HepG2 (cell line): ENCODE measurements around the gene ARMH4. TPM values are rescaled to one million over a fixed set of nuclear protein-coding genes. Genes with fewer than 3 reads are reported as not detected.

Experiments
- EED ChIP-seq: sonication (generic); formaldehyde crosslinking; IDR thresholded peaks from 2 replicates; pipeline ENCODE4 v1.5.0; 2020; ENCODE audit warnings: mild to moderate bottlenecking, missing genetic modification reagents
- GABPB1 ChIP-seq: IDR thresholded peaks from 2 replicates; pipeline ENCODE4 v1.6.1; 2016; ENCODE audit warnings: mild to moderate bottlenecking, missing genetic modification reagents, moderate library complexity, missing compliant biosample characterization
- MAFG ChIP-seq: sonication (generic); formaldehyde crosslinking; IDR thresholded peaks from 2 replicates; pipeline ENCODE4 v1.5.1; 2020; ENCODE audit warnings: mild to moderate bottlenecking, missing genetic modification reagents
- NCOR1 ChIP-seq: fragments of 200-600 bp; sonication (generic); IDR thresholded peaks from 2 replicates; pipeline ENCODE4 v1.7.0; 2017; ENCODE audit warnings: antibody characterized with exemption, low read length, borderline replicate concordance
- NFYB ChIP-seq: sonication (generic); formaldehyde crosslinking; IDR thresholded peaks from 2 replicates; pipeline ENCODE4 v1.4.0; 2020; ENCODE audit warnings: missing genetic modification reagents
- NR3C1 ChIP-seq: sonication (generic); formaldehyde crosslinking; IDR thresholded peaks from 2 replicates; pipeline ENCODE4 v1.4.0; 2020; ENCODE audit warnings: missing genetic modification reagents
- PRMT3 ChIP-seq: sonication (generic); formaldehyde crosslinking; IDR thresholded peaks from 2 replicates; pipeline ENCODE4 v1.8.1; 2022; ENCODE audit warnings: low read depth, mild to moderate bottlenecking, moderate library complexity, missing genetic modification reagents, borderline replicate concordance
- RARG ChIP-seq: sonication (generic); formaldehyde crosslinking; IDR thresholded peaks from 2 replicates; pipeline ENCODE4 v1.4.0; 2020; ENCODE audit warnings: low read depth, mild to moderate bottlenecking, missing genetic modification reagents
- SKI ChIP-seq: fragments of 450-650 bp; IDR thresholded peaks from one replicate; pipeline ENCODE4 v1.6.1; 2018; ENCODE audit warnings: mild to moderate bottlenecking; ENCODE audit not compliant: partially characterized antibody
- SRSF9 ChIP-seq: fragments of 200-400 bp; formaldehyde crosslinking; IDR thresholded peaks from 2 replicates; pipeline ENCODE4 v1.6.1; 2018; ENCODE audit warnings: borderline replicate concordance, mild to moderate bottlenecking, low read depth, low read length; ENCODE audit not compliant: insufficient read depth, poor library complexity, severe bottlenecking
- YEATS2 ChIP-seq: sonication (generic); formaldehyde crosslinking; IDR thresholded peaks from 2 replicates; pipeline ENCODE4 v1.4.0; 2020; ENCODE audit warnings: missing genetic modification reagents, borderline replicate concordance
- ZNF207 ChIP-seq: fragments of 450-650 bp; IDR thresholded peaks from 2 replicates; pipeline ENCODE4 v1.6.1; 2016; ENCODE audit warnings: antibody characterized with exemption, borderline replicate concordance
- ZNF274 ChIP-seq: sonication (generic); formaldehyde crosslinking; IDR thresholded peaks from 2 replicates; pipeline ENCODE4 v1.5.1; 2020; ENCODE audit warnings: mild to moderate bottlenecking, missing genetic modification reagents
- ZNF329 ChIP-seq: sonication (generic); formaldehyde crosslinking; IDR thresholded peaks from 2 replicates; pipeline ENCODE4 v1.9.0; 2021; ENCODE audit warnings: low read depth, mild to moderate bottlenecking, missing genetic modification reagents
- ZNF33B ChIP-seq: sonication (generic); formaldehyde crosslinking; IDR thresholded peaks from 2 replicates; pipeline ENCODE4 v1.5.1; 2020; ENCODE audit warnings: mild to moderate bottlenecking, missing genetic modification reagents
- ZNF652 ChIP-seq: IDR thresholded peaks from 2 replicates; pipeline ENCODE4 v1.6.1; 2016; ENCODE audit warnings: low read depth, borderline replicate concordance
- polyA plus RNA-seq, 8 experiments: library from polyadenylated mRNA; depleted of rRNA in 3 of 8; stranded (reverse) in 7 of 8; unstranded in 1 of 8; fragments of >200 nt; fragmentation: Illumina TruSeq in 4 of 8; extraction: Trizol in 4 of 8; gene quantifications; 2 replicates each; pipeline versions ENCODE4 v1.2.1 to v1.2.3, GENCODE V29; 2011 to 2016; ENCODE audit warnings: low read depth in 4 of 8, missing spikeins in 1 of 8, mixed read lengths in 1 of 8; ENCODE audit not compliant: insufficient read depth in 1 of 8
- total RNA-seq, 5 experiments: library from RNA; depleted of rRNA; stranded (reverse); fragments of >200 nt; fragmentation: Illumina TruSeq; extraction: Trizol; gene quantifications; 2 replicates each; pipeline ENCODE4 v1.2.3, GENCODE V29; 2016; ENCODE audit warnings: low read depth in 1 of 5
- TF ChIP-seq, protein P1 (sequence below): sonication (generic); formaldehyde crosslinking; IDR thresholded peaks from one replicate; pipeline ENCODE4 v1.5.1; 2020; ENCODE audit warnings: mild to moderate bottlenecking, missing genetic modification reagents; ENCODE audit errors: not compliant biosample characterization
- TF ChIP-seq, protein P2 (sequence below): sonication (generic); formaldehyde crosslinking; IDR thresholded peaks from 2 replicates; pipeline ENCODE4 v1.8.1; 2023; ENCODE audit warnings: missing genetic modification reagents, inconsistent platforms, borderline replicate concordance
- TF ChIP-seq, protein P3 (sequence below): sonication (generic); formaldehyde crosslinking; conservative IDR thresholded peaks from 2 replicates; pipeline ENCODE4 v1.8.0; 2022; ENCODE audit warnings: low read depth, missing genetic modification reagents

The ARMH4 gene
- total and polyA plus RNA-seq, 2 of the 13 experiments (the other 11 are each of a cell fraction or from before 2014, with no cell fraction given): 0.02 to 0.18 TPM

DNA sequence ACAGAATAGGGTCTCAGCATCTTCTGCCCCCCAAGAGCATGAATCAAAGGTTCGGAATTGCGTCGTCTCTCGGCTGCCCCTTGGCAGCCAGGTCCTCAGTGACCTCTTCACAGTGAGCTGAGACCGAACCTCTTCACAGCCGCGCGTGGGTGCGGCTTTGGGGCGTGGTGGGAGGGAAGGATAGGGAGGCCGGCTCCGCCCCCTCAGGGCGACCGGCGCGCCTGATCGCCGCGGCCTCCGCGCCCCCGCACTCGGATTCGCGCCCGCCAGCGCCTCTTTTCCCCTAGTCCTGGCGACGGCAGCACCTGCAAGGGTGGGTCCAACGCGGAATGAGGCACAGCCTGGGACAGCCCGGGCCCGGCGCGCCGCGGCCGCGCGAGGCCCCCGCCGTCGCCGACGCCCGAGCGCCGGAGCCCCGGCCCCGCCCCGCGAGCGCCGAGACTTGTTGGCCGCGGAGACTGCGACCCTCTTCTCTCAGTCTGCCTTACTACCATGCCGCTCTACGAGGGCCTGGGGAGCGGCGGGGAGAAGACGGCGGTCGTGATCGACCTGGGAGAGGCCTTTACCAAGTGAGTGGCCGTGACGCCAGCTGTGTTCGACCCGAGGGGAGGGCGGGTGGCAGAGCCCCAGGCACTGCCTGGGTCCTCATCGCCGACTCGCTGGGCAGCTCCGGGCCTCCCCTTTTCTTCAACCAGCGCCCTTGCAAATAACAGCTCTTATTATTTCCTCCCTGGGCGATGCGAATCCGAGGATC is 47.9 kb upstream of the ARMH4 start, which contains the start of gene ACTR10 (continued):
- TF ChIP-seq, protein P1, sequence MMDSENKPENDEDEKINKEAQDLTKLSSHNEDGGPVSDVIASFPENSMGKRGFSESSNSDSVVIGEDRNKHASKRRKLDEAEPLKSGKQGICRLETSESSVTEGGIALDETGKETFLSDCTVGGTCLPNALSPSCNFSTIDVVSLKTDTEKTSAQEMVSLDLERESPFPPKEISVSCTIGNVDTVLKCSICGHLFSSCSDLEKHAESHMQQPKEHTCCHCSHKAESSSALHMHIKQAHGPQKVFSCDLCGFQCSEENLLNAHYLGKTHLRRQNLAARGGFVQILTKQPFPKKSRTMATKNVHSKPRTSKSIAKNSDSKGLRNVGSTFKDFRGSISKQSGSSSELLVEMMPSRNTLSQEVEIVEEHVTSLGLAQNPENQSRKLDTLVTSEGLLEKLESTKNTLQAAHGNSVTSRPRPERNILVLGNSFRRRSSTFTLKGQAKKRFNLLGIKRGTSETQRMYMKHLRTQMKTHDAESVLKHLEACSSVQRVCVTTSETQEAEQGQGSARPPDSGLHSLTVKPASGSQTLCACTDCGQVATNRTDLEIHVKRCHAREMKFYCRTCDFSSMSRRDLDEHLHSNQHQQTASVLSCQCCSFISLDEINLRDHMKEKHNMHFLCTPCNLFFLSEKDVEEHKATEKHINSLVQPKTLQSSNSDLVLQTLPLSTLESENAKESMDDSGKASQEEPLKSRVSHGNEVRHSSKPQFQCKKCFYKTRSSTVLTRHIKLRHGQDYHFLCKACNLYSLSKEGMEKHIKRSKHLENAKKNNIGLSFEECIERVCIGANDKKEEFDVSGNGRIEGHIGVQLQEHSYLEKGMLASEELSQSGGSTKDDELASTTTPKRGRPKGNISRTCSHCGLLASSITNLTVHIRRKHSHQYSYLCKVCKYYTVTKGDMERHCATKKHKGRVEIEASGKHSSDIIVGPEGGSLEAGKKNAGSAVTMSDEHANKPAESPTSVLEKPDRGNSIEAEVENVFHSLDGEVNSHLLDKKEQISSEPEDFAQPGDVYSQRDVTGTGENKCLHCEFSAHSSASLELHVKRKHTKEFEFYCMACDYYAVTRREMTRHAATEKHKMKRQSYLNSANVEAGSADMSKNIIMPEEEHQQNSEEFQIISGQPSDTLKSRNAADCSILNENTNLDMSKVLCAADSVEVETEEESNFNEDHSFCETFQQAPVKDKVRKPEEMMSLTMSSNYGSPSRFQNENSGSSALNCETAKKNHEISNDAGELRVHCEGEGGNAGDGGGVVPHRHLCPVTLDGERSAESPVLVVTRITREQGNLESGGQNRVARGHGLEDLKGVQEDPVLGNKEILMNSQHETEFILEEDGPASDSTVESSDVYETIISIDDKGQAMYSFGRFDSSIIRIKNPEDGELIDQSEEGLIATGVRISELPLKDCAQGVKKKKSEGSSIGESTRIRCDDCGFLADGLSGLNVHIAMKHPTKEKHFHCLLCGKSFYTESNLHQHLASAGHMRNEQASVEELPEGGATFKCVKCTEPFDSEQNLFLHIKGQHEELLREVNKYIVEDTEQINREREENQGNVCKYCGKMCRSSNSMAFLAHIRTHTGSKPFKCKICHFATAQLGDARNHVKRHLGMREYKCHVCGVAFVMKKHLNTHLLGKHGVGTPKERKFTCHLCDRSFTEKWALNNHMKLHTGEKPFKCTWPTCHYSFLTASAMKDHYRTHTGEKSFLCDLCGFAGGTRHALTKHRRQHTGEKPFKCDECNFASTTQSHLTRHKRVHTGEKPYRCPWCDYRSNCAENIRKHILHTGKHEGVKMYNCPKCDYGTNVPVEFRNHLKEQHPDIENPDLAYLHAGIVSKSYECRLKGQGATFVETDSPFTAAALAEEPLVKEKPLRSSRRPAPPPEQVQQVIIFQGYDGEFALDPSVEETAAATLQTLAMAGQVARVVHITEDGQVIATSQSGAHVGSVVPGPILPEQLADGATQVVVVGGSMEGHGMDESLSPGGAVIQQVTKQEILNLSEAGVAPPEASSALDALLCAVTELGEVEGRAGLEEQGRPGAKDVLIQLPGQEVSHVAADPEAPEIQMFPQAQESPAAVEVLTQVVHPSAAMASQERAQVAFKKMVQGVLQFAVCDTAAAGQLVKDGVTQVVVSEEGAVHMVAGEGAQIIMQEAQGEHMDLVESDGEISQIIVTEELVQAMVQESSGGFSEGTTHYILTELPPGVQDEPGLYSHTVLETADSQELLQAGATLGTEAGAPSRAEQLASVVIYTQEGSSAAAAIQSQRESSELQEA (CRISPR knock-in tag): no peak
- TF ChIP-seq ZNF274 (CRISPR knock-in tag) (no peak), MAFG (CRISPR knock-in tag) (no peak), RARG (no peak), NR3C1 (CRISPR knock-in tag) (no peak), ZNF652 (CRISPR knock-in tag) (no peak), GABPB1 (CRISPR knock-in tag) (peak; percentile 70; the same call in 1 of the 2 replicates), YEATS2 (CRISPR knock-in tag) (peak; percentile 52; the same call in 1 of the 2 replicates), ZNF207 (no peak), PRMT3 (no peak), ZNF329 (no peak), ZNF33B (no peak), EED (CRISPR knock-in tag) (no peak), NCOR1 (no peak), SRSF9 (no peak), SKI (peak; percentile 38), NFYB (CRISPR knock-in tag) (no peak)
- TF ChIP-seq, protein P2, sequence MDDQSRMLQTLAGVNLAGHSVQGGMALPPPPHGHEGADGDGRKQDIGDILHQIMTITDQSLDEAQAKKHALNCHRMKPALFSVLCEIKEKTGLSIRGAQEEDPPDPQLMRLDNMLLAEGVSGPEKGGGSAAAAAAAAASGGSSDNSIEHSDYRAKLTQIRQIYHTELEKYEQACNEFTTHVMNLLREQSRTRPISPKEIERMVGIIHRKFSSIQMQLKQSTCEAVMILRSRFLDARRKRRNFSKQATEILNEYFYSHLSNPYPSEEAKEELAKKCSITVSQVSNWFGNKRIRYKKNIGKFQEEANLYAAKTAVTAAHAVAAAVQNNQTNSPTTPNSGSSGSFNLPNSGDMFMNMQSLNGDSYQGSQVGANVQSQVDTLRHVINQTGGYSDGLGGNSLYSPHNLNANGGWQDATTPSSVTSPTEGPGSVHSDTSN (CRISPR knock-in tag): no peak
- TF ChIP-seq, protein P3, sequence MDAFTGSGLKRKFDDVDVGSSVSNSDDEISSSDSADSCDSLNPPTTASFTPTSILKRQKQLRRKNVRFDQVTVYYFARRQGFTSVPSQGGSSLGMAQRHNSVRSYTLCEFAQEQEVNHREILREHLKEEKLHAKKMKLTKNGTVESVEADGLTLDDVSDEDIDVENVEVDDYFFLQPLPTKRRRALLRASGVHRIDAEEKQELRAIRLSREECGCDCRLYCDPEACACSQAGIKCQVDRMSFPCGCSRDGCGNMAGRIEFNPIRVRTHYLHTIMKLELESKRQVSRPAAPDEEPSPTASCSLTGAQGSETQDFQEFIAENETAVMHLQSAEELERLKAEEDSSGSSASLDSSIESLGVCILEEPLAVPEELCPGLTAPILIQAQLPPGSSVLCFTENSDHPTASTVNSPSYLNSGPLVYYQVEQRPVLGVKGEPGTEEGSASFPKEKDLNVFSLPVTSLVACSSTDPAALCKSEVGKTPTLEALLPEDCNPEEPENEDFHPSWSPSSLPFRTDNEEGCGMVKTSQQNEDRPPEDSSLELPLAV (CRISPR knock-in tag): no peak
